GM18519 (cell line): ENCODE results near the gene HLA-DPA1.
"Not testable (repeated sequence)": the region's sequence is repeated elsewhere in the genome, so short reads cannot be mapped to it uniquely, and the experiment has no call there.

ENCODE experiments used
- ATAC-seq: cut with Tn5 transposase; IDR thresholded peaks from one replicate; pipeline ENCODE4 v1.9.1; 2021; ENCODE audit warnings: mild to moderate bottlenecking, moderate library complexity; ENCODE audit not compliant: unreplicated experiment, low FRiP score

The HLA-DPA1 gene

DNA sequence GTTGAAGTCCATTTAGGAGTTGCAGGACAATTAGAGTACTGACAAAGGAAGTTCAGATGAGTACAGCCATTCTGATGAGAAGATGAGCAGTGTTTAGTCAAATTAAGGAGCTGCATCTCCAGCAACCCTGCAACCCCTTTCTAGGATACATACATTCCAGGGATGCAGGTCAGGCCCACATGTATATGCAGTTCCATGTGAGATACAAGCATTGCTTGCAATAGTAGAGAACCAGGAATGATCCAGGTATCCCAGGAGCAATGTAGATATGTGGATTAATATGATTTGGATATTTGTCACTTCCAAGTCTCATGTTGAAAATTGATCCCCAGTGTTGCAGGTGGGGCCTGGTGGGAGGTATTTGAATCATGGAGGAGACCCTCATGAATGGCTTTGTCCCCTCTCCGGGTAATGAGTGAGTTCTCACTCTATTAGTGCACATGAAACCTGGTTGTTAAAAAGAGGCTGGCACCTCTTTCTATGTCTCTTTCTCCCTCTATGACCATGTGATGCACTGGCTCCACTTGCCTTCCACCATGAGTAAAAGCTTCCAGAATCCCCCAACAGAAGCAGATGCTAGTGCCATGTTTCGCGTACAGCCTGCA lies 6.4 kb downstream of the HLA-DPA1 start:
- no peak for ATAC-seq

DNA sequence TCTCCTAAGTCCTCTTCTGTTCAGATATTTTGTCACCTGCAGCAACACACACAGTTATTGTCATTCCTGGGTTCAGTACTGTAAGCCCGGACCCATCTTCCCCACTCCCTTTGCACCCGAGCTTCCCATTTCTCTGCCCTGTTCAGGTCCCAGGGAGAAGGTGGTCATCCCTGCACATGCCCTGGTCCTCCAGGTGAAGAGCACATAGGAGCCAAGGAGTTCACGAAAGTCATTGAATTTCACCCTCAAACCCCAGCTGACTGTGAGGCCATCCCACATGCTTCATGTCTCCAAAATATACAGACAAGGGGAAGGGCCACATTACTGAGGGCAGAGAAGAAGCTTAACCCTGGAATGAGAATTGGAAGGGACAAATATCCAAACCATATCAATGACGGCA lies 8.1 kb downstream of the HLA-DPA1 start:
- ATAC-seq, result no peak

DNA sequence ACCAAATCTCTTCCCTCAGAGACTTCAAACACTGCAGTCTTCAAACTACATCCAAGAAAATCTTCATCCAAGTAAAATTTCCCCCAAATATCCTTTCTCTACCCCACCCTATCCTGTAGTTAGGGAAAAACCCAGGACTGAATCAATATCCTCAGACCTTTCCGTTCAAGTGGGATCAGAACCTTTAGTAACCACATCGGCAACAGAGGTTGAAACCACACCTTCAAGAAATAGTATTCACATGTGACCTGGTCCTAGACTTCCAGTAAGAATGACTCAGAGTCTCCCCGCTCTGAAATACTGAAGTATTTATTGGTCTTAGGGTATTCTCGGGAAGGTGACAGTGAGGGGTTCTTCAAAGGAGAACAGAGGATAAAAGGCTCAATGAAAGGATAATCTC lies 8.7 kb downstream of the HLA-DPA1 start:
- ATAC-seq, result no peak

DNA sequence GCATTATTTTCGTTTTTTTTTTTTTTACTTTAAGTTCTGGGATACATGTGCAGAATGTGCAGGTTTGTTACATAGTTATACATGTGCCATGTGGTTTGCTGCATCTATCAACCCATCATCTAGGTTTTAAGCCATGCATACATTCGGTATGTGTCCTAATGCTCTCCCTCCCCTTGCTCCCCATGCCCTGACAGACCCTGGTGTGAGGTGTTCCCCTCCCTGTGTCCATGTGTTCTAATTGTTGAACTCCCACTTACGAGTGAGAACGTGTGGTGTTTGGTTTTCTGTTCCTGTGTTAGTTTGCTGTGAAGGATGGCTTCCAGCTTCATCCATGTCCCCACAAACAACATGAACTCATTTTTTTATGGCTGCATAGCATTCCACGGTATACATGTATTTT lies 10.0 kb downstream of the HLA-DPA1 start:
- not testable (repeated sequence) for ATAC-seq

DNA sequence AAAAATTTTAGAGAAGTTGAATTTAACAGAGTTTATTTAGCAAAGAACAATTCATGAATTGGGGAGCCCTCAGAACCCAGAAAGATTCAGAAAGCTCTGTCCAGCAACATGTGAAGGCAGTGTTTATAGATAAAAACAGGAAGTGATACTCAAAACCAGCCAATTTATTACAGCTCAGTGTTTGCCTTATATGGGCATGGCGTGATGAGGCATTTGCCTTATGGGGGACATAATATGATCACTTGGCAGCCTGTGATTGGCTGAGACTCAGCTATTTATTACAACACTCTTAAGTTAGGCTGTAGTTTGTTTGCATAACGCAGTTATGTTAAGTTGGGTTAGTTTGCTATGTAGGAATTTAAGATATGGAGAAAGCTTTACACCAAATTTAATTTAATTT lies 11.5 kb downstream of the HLA-DPA1 start:
- ATAC-seq, result no peak

DNA sequence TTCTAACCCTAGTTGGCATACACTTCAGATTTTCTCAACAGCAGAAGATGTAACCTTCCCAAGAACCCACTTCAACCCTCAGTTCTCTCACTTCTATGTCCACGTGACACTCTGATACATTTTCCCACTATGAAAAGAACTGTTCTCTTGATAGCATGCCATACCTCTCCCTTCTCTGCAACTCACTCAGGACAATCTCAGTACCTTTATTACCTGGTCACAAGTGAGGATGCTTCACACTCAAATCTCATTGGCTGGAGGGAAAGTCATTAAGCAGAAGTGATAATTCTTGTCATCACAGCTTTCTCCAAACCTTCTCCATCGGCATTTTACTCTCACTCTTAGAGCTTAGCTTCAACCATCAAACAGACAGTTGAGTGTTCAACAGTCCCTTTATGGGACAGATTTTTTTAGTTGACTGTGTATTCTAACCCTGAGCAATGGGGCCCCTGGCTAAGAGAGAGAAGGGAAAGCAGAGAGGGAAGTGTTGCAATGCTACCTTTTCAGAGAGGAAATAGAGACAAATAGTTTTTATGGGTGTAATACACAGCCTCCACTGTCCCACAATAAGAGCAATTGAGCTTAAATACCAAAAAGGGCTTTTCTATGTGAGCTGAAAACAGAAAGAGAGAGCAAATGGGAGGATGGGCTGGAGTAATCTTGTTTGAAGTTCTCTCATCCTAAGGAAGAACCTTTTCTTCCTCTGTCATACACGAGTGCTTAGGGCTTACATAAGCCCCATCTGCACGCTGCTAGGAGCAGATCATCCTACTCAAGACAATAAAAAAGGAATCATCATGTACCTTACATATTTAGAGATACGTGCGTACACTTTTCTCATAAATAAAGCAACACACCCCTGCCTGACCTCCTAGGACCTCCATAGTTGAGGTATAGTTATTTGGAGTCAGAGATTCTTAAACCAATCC lies 16.0 kb downstream of the HLA-DPA1 start:
- no peak for ATAC-seq

DNA sequence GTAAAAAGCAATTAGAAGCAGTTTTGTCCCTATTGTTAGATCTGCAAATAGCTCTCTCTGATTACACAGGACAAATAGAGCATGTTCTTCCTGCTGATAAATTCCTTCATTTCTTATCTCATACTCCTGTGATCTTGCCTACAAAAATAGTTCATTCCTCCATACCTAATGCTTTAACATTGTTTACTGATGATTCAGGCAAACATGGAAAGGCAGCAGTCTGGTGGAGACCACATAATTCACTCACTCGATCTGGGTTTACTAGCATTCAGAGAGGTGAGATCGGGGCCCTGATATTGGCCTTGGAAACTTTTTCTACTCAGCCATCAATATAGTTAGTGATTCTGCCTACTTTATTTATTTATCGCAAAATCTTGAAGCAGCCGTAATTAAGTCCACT lies 20.2 kb downstream of the HLA-DPA1 start:
- no peak for ATAC-seq

DNA sequence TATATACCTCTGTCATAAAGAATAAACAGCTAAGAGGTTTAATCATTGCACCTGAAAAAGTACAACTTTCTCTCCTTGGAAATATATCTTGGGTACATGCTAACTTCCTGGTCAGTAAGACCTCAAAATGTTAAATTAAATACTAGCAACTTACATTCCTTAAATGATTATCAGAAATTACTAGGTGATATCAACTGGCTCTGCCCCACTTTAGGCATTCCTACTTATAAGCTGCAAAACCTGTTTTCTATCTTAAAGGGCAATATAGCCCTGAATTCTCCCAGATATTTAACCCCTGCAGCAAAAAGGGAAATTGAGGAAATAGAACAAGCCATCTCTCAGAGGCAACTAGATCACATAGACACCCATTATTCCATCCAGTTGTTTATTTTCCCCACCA lies 20.8 kb downstream of the HLA-DPA1 start:
- no peak for ATAC-seq

DNA sequence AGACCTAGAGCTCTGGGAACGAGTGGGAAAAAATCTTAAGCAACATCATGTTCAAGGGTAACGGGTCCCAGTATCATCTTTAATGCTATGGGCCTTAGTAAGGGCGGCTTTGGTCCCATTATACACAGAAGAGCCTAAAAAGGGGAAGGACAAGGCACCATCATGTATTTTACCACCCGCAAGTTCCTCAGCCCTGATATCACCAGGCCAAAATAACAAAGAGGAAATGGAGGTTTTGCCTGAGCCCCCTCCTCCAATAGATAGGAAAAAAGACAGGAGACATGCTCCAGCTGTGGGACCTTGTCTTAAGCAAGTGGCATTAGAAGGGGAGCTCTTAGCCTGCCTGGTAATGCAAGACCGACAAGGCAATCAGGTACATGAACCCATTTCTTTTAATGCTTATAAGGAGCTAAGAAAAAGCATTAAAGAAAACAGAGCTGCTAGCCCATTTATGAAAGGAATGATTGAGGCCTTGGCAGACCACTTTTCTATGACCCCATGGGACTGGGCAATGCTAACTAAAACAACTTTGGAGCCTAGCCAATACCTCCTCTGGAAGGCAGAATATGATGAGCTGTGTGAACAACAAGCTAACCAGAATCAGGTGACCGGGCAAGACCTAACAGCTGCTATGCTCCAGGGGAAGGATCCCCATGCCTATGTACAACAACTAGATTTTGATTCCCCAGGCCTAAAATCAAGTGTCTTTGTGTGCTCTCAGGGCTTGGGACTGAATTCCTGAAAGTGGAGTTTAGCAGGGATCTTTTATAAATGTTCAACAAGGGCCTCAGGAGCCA lies 23.2 kb downstream of the HLA-DPA1 start:
- ATAC-seq, result no peak

DNA sequence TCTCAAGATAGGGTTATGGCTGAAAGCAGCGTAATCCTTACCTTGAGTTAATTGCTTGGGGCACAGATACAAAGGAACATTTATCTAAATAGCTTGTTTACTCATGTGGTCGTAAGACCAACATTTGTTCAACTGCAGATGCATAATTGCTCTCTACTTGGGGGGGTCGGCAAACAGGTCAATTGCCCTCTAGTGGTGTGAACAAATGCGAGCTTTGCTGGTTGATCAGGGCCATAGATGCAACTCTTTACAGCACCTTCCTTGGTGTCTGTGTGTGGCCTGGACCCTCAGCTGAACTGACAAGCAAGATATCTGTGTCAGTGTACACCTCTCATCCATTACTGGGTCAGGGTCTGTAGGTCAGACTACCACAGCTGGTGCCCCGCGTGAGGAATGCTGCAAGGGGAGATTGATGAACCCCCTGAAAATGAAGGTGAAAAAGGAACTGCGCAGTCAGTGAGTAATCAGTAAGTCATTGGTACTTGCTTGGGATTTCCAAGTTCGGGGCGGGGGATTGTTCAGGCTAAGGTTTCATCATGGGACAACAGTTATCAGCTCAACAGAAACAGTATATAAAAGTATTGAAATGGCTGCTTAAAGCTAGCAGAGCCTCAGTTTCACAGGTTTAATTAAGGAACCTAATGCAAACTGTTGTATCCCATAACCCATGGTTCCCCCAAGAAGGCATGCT lies 24.0 kb downstream of the HLA-DPA1 start:
- no peak for ATAC-seq

DNA sequence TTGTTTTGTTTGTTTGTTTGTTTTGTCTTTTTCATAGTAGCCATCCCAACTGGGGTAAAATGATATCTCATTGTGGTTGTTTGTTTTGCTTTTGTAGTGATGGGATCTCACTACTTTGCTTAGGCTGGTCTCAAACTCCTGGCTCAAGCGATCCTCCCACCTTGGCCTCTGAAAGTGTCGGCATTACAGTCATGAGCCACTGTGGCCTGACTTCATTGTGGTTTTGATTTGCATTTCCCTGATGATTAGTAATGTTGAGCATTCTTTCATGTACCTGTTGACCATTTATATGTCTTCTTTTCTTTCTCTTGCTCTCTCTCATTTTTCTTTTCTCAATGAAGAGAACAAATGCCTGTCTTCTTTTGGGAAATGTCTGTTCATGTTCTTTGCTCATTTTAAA lies 33.3 kb downstream of the HLA-DPA1 start:
- ATAC-seq, result no peak

DNA sequence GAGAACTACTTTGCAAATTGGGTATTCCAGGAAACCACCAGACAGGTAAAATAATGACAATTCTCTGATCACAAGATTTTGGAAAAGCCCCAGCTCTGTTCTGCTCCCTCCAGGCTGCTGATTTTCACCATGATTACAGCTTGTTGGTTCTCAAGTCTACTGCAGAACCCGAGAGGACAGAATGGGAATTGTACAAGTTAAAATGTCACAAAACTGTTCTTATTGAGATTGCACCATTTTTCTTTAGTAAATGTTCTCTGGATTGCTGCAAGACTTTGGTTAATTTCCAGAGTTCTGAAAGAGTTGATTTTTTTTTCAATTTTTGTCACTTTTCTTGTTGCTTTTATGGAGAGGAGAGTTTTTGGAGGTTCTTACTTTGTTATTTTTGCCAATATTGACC lies 36.9 kb downstream of the HLA-DPA1 start:
- no peak for ATAC-seq

DNA sequence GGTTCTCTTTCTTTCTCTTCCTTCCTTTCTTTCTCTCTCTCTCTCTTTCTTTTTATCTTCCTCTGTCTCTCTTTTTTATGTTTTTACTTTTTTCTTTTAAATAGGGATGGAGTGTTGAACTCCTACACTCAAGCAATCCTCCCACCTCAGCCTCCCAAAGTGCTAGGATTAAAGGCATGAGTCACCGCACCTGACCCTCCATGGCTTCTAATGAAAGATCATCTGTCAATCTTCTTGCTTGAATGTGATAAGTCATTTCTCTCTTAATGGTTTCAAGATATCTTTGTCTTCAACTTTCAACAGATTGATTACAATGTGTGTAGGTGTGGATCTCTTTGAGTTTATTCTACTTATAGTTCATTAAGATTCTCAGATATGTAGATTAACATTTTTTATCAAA lies 38.9 kb downstream of the HLA-DPA1 start:
- no peak for ATAC-seq

DNA sequence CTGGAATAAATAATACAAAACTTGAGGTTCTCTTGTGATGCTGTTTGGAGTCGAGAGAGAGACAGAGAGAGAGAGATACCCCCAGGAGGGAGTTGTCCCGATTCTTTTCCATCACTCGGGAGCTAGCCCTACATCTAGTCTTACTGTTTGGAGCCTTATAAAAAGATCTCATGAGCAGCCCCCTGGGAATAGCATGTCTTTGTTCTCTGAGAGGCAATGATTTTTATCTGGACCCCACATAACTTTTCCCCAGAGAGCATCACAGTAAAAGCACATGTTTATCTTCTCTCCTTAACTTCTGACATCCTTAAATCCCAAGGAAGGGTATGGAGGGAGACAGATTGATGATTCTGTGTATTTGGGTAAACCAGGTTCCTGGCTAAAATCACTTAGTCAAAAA lies 43.2 kb downstream of the HLA-DPA1 start:
- no peak for ATAC-seq

DNA sequence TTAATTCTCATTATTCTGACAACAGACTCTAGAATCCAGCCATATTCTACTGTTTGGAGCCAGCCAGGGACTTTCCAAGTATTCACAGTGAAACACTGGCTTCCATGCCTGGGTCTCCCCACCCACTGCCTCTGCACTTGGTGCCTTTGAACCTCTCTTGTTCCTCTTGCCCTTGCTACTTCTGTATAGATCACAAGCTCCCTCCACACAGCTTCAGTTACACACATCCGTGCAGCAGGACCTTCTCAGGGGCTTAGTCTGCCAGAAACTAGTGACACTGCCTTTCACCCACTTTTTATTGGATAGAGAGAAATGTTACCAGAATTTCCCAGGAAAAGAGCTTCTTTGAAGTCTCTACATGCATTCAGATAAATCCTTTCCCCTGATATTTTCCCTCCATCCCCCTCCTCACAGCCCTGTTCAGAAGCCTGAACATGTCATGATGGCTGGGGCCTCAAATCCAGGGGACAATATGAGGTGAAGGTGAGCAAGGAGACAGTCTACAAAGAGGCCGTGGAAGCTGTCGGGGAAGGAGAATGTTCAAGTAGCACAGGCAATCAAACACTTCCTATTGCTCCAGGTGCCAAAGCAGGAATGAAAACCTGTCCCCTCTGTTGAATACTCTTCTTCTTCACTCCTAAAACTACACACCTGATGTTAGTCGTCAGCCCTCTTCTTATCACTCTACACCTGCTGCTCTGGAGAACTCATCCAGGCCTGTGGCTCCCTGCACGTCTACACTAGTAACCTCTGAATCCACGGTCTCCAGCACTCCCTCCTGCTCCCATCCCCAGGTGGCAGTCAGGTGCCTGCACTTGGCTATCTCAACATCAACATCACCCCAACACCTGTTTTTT lies 43.9 kb downstream of the HLA-DPA1 start:
- ATAC-seq, result peak; percentile 39

DNA sequence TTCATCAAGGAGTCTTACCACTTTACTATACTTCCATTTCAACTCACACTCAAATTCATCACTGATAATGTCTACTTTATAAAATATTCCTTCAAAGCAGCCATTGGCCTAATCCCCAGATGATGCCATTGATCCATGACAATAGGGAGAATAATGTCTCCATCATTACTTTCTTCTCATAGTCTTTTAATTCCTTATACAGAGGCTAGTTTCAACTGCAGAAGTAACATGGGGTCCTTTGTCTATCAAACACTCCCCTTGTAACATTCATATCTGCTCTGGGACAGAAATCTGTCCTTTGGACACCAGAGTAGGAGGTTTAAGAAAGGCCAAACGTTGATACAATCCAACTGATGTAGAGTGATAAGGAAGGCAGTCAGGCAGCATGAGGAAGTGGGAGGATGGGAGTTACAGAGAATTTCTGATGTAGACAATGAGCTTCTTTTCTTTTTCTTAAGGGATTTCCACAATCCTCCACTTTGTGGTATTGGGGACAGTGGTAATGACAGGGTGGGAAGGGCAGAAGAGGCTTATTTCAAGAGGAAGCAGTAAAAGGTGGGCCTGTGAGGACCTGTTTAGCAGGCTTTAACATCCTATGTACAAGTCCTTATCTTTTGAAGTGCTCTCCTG lies 45.1 kb downstream of the HLA-DPA1 start:
- ATAC-seq, result peak; percentile 2

DNA sequence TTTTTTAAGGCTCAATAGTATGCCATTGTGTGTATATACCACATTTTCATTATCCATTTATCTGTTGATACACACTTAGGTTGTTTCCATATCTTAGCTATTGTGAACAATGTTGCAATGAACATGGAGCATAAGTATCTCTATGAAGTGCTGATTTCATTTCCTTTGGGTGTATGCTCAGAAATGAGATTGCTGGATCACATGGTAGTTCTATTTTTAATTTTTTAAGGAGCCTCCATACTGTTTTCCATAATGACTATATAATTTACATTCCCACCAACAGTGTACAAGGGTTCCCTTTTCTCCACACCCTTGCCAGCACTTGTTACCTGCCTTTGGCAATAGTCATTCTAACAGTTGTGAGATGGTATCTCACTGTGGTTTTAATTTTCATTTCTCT lies 48.9 kb downstream of the HLA-DPA1 start:
- no peak for ATAC-seq

DNA sequence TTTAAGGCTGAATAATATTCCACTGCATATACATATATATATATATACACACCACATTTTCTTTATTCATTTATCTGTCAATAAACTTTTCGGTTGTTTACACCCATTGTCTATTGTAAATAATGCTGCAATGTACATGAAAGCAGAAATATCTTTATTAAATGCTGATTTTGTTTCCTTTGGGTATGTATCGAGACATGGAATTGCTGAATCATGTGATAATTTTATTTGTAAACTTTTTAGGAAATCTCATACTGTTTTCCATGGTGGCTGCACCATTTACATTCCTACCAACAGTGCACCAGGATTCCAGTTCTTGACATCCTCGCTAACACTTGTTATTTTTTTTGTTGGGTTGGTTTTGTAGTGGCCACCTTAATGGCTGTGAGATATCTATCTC lies 49.9 kb downstream of the HLA-DPA1 start:
- no peak for ATAC-seq

DNA sequence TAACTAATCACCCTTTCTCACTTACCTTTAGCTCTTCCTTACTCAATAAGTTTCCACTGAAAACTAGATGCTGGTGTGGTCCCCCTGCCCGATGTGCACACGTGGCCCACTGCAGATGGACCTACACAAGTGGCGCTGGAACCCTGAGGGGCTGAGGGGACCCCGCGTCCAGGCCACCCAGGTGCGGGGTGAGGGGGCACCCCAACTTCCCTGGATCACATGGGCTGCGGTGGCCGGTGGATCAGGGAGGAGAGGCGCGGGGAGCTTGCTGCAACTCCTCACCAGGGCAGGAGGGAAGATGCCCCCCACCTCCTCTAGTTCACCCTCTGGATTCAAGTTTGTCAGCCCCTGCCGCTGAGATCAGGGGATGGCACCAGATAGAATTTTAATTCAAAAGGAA lies 51.5 kb downstream of the HLA-DPA1 start:
- ATAC-seq, result no peak
